NB4 (cell line): ENCODE measurements around the gene NSD1.
"Not testable (repeated sequence)": the region's sequence is repeated elsewhere in the genome, so short reads cannot be mapped to it uniquely, and the experiment has no call there.

ENCODE experiments used
- DNase-seq: peaks from one replicate; pipeline ENCODE4 v3.0.0; 2010; ENCODE audit warnings: low read depth
- H3K4me3 ChIP-seq: one replicate; pipeline ENCODE4 v1.5.1; 2011; ENCODE audit warnings: mild to moderate bottlenecking, low read depth, low read length, moderate library complexity
- MYC ChIP-seq: IDR thresholded peaks from 2 replicates; pipeline ENCODE4 v1.6.1; 2011; ENCODE audit warnings: low read depth, low read length
- POLR2A ChIP-seq: IDR thresholded peaks from 2 replicates; pipeline ENCODE4 v1.6.1; 2011; ENCODE audit warnings: mild to moderate bottlenecking; ENCODE audit not compliant: insufficient read length; ENCODE audit errors: extremely low read depth
- TF ChIP-seq, protein P1 (sequence below): IDR thresholded peaks from one replicate; pipeline ENCODE4 v1.5.1; 2012; ENCODE audit warnings: low read depth, low read length
- TF ChIP-seq, protein P2 (sequence below): IDR thresholded peaks from 2 replicates; pipeline ENCODE4 v1.6.1; 2011; ENCODE audit warnings: low read depth, low read length

NSD1 gene

DNA sequence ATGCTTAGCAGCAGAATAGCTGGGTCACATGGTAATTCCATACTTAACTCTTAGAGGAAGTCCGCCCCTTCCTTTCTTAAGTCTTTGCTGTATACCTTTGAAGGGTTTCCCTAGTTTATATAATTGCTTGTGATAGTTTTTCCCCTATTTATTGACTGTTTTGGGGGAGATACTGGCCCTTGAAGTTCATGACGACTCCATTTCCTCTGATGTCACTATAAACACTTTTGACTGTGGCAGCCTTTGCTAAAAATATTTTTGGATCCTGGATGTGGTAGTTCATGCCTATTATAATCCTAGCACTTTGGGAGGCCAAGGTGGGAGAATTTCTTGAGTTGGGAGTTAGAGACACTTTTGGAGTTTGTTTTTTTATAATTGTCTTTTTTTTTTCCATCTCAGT, 38.4 kb downstream of the NSD1 start:
- TF ChIP-seq, protein P1, sequence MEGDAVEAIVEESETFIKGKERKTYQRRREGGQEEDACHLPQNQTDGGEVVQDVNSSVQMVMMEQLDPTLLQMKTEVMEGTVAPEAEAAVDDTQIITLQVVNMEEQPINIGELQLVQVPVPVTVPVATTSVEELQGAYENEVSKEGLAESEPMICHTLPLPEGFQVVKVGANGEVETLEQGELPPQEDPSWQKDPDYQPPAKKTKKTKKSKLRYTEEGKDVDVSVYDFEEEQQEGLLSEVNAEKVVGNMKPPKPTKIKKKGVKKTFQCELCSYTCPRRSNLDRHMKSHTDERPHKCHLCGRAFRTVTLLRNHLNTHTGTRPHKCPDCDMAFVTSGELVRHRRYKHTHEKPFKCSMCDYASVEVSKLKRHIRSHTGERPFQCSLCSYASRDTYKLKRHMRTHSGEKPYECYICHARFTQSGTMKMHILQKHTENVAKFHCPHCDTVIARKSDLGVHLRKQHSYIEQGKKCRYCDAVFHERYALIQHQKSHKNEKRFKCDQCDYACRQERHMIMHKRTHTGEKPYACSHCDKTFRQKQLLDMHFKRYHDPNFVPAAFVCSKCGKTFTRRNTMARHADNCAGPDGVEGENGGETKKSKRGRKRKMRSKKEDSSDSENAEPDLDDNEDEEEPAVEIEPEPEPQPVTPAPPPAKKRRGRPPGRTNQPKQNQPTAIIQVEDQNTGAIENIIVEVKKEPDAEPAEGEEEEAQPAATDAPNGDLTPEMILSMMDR, result no peak
- TF ChIP-seq MYC (no peak), POLR2A (no peak)
- TF ChIP-seq, protein P2, sequence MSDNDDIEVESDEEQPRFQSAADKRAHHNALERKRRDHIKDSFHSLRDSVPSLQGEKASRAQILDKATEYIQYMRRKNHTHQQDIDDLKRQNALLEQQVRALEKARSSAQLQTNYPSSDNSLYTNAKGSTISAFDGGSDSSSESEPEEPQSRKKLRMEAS, result no peak

DNA sequence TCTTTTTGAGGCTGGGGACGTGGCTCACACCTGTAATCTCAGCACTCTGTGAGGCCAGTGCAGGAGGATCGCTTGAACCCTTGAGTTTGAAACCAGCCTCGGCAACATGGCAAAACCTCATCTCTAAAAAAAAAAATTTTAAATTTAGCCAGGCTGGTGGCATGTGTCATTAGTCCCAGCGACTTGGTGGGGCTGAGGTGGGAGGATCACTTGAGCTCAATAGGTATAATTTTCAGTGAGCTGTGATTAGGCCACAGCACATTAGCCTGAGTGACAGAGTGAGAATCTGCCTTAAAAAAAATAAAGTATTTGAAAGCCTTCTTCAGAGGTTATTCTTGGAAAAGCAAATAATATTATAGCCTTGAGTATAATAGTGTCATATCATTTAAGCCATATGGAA, 41.8 kb downstream of the NSD1 start:
- TF ChIP-seq, protein P1, result no peak
- TF ChIP-seq, protein P2, result no peak
- TF ChIP-seq MYC, result no peak
- TF ChIP-seq POLR2A, result no peak
- DNase-seq, result no peak
- no peak overlapping the region for H3K4me3 ChIP-seq

More for the DNA sequence above, 38.4 kb downstream of the NSD1 start:
- no peak for DNase-seq
- H3K4me3 ChIP-seq, result no peak overlapping the region

DNA sequence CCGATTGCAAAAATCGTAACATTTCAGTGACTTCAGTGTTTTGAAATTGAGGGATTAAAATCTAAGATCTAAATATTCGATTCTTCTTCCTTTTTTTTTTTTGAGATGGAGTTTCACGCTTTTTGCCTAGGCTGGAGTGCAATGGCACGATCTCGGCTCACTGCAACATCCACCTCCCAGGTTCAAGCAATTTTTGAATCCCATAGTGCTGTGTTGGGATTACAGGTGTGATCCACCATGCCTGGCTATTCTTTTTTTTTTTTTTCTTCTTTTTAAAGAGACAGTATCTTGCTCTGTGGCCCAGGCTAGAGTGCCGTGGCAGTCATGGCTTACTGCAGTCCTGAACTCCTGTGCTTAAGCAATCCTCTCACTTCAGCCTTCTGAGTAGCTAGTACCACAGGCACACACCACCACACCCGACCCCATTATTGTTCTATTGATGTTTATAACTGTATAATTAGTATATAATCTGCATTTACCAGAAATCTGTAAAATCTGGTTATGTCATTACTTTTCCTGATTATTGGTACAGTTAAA, 42.7 kb downstream of the NSD1 start:
- no peak for DNase-seq
- TF ChIP-seq, protein P1, result no peak
- TF ChIP-seq MYC (no peak), POLR2A (no peak)
- H3K4me3 ChIP-seq, result no peak overlapping the region

DNA sequence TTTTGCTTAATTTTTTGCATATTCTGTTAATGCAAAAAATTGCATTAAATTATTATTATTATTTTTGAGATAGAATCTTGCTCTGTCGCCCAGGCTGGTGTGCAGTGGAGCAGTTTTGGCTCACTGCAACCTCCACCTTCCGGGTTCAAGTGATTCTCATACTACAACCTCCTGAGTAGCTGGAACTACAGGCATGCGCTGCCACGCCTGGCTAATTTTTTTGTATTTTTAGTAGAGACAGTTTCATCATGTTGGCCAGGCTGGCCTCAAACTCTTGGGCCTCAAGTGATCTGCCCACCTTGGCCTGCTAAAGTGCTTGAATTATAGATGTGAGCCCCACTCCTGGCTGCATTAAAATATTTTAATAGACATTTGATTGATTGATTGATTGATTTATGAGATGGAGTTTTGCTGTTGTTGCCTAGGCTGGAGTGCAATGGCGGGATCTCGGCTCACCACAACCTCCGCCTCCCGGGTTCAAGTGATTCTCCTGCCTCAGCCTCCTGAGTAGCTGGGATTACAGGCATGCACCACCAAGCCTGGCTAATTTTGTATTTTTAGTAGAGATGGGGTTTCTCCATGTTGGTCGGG, 44.4 kb downstream of the NSD1 start:
- H3K4me3 ChIP-seq, DNase-seq: not testable (repeated sequence)

DNA sequence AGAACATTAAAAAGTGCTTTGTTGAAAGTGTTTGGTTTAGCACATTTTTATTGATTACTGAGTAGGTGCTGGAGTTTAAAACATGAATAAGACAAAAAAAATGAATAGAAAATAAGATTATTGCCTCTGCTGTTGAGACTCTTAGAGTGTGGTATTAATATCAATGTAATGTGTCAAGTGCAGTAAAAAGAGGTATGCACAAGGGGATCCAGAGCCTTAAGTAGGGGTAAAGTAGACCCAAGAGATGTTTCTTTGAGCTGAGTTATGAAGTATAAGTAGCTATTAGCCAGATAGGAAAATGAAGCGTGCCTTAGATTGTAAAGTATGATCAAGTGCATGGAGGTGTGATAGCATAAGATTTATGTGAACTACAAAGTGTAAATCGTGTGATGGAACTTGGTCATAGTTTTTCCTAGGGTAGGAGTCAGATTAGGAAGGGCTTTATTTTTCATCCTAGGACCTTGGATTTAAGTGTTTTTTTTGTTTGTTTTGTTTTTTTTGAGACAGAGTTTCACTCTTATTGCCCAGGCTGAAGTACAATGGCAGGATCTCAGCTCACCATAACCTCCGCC, 45.2 kb downstream of the NSD1 start:
- no peak overlapping the region for H3K4me3 ChIP-seq
- no peak for TF ChIP-seq MYC
- no peak for TF ChIP-seq POLR2A
- TF ChIP-seq, protein P2, result no peak
- TF ChIP-seq, protein P1, result no peak
- DNase-seq, result no peak

DNA sequence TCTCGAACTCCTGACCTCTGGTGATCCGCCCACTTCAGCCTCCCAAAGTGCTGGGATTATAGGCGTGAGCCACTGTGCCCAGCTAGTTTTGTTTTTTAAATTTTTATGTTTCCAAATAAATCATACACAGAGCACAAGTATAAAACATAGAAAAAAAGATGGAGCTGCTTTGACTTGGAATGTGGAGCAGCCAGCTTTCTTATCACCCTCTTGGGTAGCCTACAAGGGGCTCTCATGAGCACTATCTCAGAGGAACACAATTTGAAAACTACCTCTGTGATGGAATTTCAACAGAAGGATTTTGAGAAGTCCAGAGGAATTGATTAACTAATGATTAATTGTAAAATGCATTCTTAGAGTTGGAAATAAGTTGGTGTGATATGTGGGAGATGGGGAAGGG, 45.9 kb downstream of the NSD1 start:
- H3K4me3 ChIP-seq, result no peak overlapping the region
- TF ChIP-seq, protein P2, result no peak
- TF ChIP-seq POLR2A, result no peak
- no peak for DNase-seq

DNA sequence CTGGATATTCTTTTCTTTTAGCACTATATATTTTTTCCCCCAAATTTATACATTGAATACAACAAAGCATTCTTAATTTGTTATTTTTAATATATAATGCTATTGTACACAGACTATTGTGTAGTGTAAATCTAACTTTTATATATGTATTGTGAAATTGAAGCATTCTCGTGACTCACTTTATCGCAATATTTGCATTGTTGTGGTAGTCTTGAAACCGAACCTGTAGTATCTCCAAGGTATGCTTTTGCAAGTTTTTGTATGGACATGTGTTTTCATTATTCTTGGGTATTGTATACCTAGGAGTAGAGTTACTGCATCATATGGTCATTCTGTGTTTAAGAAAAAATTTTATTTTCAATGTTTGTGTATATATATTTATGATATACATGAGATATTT, 49.6 kb downstream of the NSD1 start:
- no peak for DNase-seq
- H3K4me3 ChIP-seq, result no peak overlapping the region
- TF ChIP-seq POLR2A (no peak), MYC (no peak)
- TF ChIP-seq, protein P1, result no peak
- TF ChIP-seq, protein P2, result no peak
